HFFc6 (cell line): ENCODE measurements around the gene MFNG. TPM values are rescaled to one million over a fixed set of nuclear protein-coding genes. Genes with fewer than 3 reads are reported as not detected.

Experiments used
- DNase-seq: peaks from one replicate; pipeline ENCODE4 v3.0.0-alpha.2; 2018
- H3K27ac Mint-ChIP-seq: 2 replicates; pipeline ENCODE4 v1.8.0; 2020; ENCODE audit warnings: mild to moderate bottlenecking, mixed read lengths
- H3K27me3 Mint-ChIP-seq: 2 replicates; pipeline ENCODE4 v1.8.0; 2021; ENCODE audit warnings: mild to moderate bottlenecking, moderate library complexity, mixed read lengths; ENCODE audit not compliant: insufficient read depth
- H3K36me3 Mint-ChIP-seq: 2 replicates; pipeline ENCODE4 v1.8.0; 2021; ENCODE audit warnings: low read depth, mixed read lengths
- H3K4me1 Mint-ChIP-seq: 2 replicates; pipeline ENCODE4 v1.8.0; 2020; ENCODE audit warnings: low read depth, mixed read lengths
- H3K4me3 Mint-ChIP-seq: 2 replicates; pipeline ENCODE4 v1.8.0; 2020; ENCODE audit warnings: mild to moderate bottlenecking, moderate library complexity, mixed read lengths
- H3K9me3 Mint-ChIP-seq: 2 replicates; pipeline ENCODE4 v1.8.0; 2020; ENCODE audit warnings: mild to moderate bottlenecking, mixed read lengths
- CTCF ChIP-seq: fragments of 200-600 bp; sonication (generic); IDR thresholded peaks from 2 replicates; pipeline ENCODE4 v1.5.0; 2021; ENCODE audit warnings: antibody characterized with exemption, mild to moderate bottlenecking
- total RNA-seq, 6 experiments: library from RNA; stranded (reverse); fragmentation: NEBNext Ultra II Directional; extraction: Animal tissue kit (Norgen Biotek cat#: 25700); gene quantifications; 2 replicates in 1 of 6; 3 replicates in 5 of 6; pipeline ENCODE4 v1.2.3, GENCODE V29; 2021

The MFNG gene
- total RNA-seq, 6 experiments from 2014 or later: not detected

GRCh38 chr22:37488337-37489135 is 2.4 kb upstream of the MFNG start:
- peaks cover 26% of the 10 kb centered on the region for H3K4me1 Mint-ChIP-seq
- H3K9me3 Mint-ChIP-seq: no peaks in the 10 kb centered on the region
- DNase-seq: no peak
- no peak for TF ChIP-seq CTCF
- no peaks in the 10 kb centered on the region for H3K36me3 Mint-ChIP-seq
- H3K4me3 Mint-ChIP-seq: no peak overlapping the region
- peaks cover 9% of the 10 kb centered on the region for H3K27me3 Mint-ChIP-seq
- H3K27ac Mint-ChIP-seq: no peak overlapping the region

DNA sequence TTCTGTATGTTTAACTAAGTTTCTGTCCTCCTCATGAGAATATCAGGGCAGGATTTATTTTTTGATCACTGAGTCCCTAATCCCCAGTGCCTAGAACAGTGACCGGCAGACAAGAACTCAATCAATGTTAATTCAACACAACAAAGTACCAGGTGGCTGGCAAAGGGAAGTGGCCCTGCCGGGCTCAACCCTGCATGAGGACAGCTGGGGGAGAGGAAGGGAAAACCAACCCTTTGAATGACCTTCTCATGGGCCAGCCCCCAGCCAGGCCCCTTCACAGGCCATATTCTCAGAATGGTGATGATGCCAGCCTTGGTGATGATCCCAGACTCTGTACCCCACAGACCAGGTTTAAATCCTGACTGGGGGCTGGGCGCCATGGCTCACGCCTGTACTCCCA is 1.4 kb upstream of the MFNG start:
- no peak overlapping the region for H3K4me3 Mint-ChIP-seq
- DNase-seq: no peak
- no peak for TF ChIP-seq CTCF
- no peak overlapping the region for H3K27ac Mint-ChIP-seq
- H3K27me3 Mint-ChIP-seq: peaks cover 15% of the 10 kb centered on the region
- H3K4me1 Mint-ChIP-seq: peaks cover 22% of the 10 kb centered on the region
- no peaks in the 10 kb centered on the region for H3K9me3 Mint-ChIP-seq
- H3K36me3 Mint-ChIP-seq: no peaks in the 10 kb centered on the region

- no peak for DNase-seq
- Mint-ChIP-seq H3K36me3 (no peaks in the 10 kb centered on the region), H3K4me1 (peaks cover 22% of the 10 kb centered on the region), H3K4me3 (no peak overlapping the region), H3K27me3 (peaks cover 19% of the 10 kb centered on the region), H3K9me3 (no peaks in the 10 kb centered on the region), H3K27ac (no peak overlapping the region)
- TF ChIP-seq CTCF: no peak
Measured at GRCh38 chr22:37487129-37487528, 945 bp upstream of the MFNG start.

DNA sequence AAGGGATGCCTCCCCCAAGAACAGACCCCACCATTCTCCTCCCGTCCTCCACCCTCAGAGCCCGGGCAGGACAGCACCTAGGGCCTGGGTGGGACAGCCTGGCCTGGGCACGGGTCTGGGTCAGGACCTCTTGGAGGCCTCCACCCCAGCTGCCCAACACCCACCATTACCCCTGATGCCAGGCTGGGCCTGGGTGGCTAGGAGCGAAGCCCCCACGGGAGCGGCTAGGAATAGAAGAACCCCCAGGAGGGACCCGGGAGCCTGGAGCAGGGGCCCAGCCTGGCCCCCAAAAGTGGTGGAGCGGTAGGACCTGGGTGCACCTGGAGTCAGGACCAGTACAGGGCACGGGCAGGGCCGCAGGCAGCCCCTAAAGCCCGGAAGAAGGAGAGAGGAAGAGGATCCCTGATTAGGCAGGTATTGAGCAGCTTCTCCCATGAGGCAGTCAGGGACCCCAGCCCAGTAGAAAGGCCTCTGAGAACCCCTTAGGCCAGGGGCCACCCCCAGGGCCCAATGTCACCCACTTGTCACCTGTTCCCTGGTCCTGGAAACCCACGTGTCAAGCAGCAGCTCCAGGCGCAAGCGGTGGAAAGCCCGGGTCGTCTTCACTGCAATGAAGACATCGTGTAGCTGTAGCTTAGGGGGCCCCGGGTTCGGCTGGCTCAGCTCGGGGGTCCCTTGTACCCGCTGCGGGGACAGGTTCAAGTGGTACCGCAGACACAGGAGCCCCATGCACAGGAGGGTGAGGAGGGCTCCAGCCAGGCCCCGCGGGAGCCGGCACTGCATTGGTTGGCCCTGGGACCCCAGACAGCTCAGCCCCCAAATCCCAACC is 575 bp downstream of the MFNG start:
- no peak for TF ChIP-seq CTCF
- no peaks in the 10 kb centered on the region for H3K36me3 Mint-ChIP-seq
- H3K4me1 Mint-ChIP-seq: peaks cover 22% of the 10 kb centered on the region
- no peak overlapping the region for H3K27ac Mint-ChIP-seq
- no peaks in the 10 kb centered on the region for H3K9me3 Mint-ChIP-seq
- H3K27me3 Mint-ChIP-seq: peaks cover 24% of the 10 kb centered on the region
- H3K4me3 Mint-ChIP-seq: no peak overlapping the region
- DNase-seq: no peak

DNA sequence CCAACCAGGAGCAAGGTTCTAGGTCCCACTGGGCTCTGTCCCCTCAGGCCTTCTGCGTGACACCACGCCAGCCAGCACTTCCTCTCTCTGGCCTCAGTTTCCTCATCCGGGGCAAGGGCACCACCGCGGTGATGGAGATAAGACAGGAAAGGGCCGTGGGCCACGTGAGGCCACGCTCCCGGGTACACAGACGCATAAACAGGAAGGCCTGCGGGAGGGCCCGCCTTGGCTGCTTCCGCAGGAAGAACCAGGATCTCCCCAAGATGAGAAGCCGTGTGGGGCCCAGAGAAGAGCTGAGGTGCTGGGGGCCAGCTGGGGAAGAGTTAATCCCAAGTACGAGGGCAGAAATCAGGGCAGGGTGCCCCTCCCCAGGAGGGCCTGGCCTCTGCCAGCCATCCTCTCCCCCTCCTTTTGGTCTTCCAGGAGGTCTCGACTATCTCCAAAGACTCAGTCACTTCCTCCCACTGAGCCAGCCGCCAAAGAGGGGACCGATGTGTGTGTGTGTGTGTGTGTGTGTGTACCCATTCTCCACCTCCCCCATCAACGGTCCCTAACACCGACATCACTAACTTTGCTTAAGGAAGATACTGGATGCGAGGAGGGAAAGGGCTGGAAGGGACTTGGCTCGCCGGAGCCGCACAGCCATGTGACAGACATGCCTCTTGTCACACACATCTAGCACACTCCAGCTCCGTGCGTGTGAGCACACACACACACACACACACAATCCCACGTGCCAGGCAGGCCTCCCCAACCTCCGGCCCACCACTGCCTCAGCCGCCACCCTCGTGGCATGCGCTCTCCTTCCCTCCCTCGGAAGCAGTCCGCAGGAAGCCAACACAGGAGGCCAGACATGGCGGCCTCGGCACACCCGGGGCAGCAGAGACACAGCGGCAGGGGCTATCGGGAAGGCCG is 1.4 kb downstream of the MFNG start:
- Mint-ChIP-seq H3K36me3 (no peaks in the 10 kb centered on the region), H3K4me3 (no peak overlapping the region), H3K4me1 (peaks cover 22% of the 10 kb centered on the region), H3K9me3 (no peaks in the 10 kb centered on the region), H3K27me3 (peaks cover 24% of the 10 kb centered on the region), H3K27ac (no peak overlapping the region)
- TF ChIP-seq CTCF: no peak
- no peak for DNase-seq
